WI38 (cell line): ENCODE results near the gene ZBTB18.

Source experiments
- H3K4me3 ChIP-seq: 2 replicates; pipeline ENCODE4 v1.5.1; 2011; ENCODE audit warnings: low read depth, mild to moderate bottlenecking, control low read depth, low read length
- CTCF ChIP-seq: IDR thresholded peaks from 2 replicates; pipeline ENCODE4 v1.5.1; 2012; ENCODE audit warnings: low read depth, mild to moderate bottlenecking, control low read depth, low read length

Gene ZBTB18

GRCh38 chr1:244090645-244091044 is 39.6 kb downstream of the ZBTB18 start:
- no peak for TF ChIP-seq CTCF
- H3K4me3 ChIP-seq: no peak overlapping the region

- TF ChIP-seq CTCF: no peak
- no peak overlapping the region for H3K4me3 ChIP-seq
Measured at GRCh38 chr1:244092293-244092963, 41.3 kb downstream of the ZBTB18 start.

- no peak for TF ChIP-seq CTCF
- no peak overlapping the region for H3K4me3 ChIP-seq
Measured at GRCh38 chr1:244092964-244093638, 42.0 kb downstream of the ZBTB18 start.

- no peak overlapping the region for H3K4me3 ChIP-seq
- TF ChIP-seq CTCF: no peak
Measured at GRCh38 chr1:244094880-244095528, 43.9 kb downstream of the ZBTB18 start.

- no peak for TF ChIP-seq CTCF
- no peak overlapping the region for H3K4me3 ChIP-seq
Measured at GRCh38 chr1:244095529-244095911, 44.4 kb downstream of the ZBTB18 start.

GRCh38 chr1:244096066-244096610 is 45.1 kb downstream of the ZBTB18 start:
- TF ChIP-seq CTCF: no peak
- H3K4me3 ChIP-seq: no peak overlapping the region

- H3K4me3 ChIP-seq: no peak overlapping the region
- TF ChIP-seq CTCF: no peak
Measured at GRCh38 chr1:244096691-244097090, 45.6 kb downstream of the ZBTB18 start.
